H1 (cell line): ENCODE data around the gene CEL. TPM values are rescaled to one million over a fixed set of nuclear protein-coding genes. Genes with fewer than 3 reads are reported as not detected.
A peak's percentile ranks its signal among the peaks of the same experiment; 100 is the strongest.

Source experiments
- CBX5 ChIP-seq: fragments of 300-800, 300-1000 bp; sonication (generic); IDR thresholded peaks from 2 replicates; pipeline ENCODE4 v1.7.1; 2016; ENCODE audit warnings: antibody characterized with exemption, low read length, low read depth
- CHD7 ChIP-seq: fragments of 300-600 bp; sonication (generic); IDR thresholded peaks from 2 replicates; pipeline ENCODE4 v1.7.1; 2012; ENCODE audit warnings: low read length, moderate library complexity, mild to moderate bottlenecking, inconsistent platforms; ENCODE audit not compliant: insufficient replicate concordance
- CREB1 ChIP-seq: IDR thresholded peaks from 2 replicates; pipeline ENCODE4 v1.6.1; 2012; ENCODE audit warnings: inconsistent platforms
- MAFK ChIP-seq: IDR thresholded peaks from 2 replicates; pipeline ENCODE4 v1.6.1; 2012; ENCODE audit warnings: low read depth, mild to moderate bottlenecking, improper control_type of control experiment, low read length
- NANOG ChIP-seq: IDR thresholded peaks from 2 replicates; pipeline ENCODE4 v1.6.1; 2011; ENCODE audit warnings: low read length, low read depth, mild to moderate bottlenecking, inconsistent platforms; ENCODE audit not compliant: insufficient read depth, poor library complexity, severe bottlenecking
- RNF2 ChIP-seq: fragments of 200-900, 300-1000 bp; sonication (generic); IDR thresholded peaks from 2 replicates; pipeline ENCODE4 v1.7.1; 2016; ENCODE audit warnings: borderline replicate concordance, low read depth, mild to moderate bottlenecking, antibody characterized with exemption, low read length; ENCODE audit not compliant: poor library complexity, severe bottlenecking; ENCODE audit errors: missing control alignments
- SIRT6 ChIP-seq: IDR thresholded peaks from one replicate; pipeline ENCODE4 v1.7.1; 2012; ENCODE audit warnings: low read length, inconsistent platforms
- SIX5 ChIP-seq: IDR thresholded peaks from 2 replicates; pipeline ENCODE4 v1.6.1; 2011; ENCODE audit warnings: mild to moderate bottlenecking, low read depth, low read length
- SUZ12 ChIP-seq: fragments of 200-600 bp; sonication (generic); IDR thresholded peaks from 2 replicates; pipeline ENCODE4 v1.6.1; 2012; ENCODE audit warnings: mild to moderate bottlenecking, inconsistent platforms, low read length, moderate library complexity, mixed read lengths
- TAF1 ChIP-seq: IDR thresholded peaks from 2 replicates; pipeline ENCODE4 v1.6.1; 2011; ENCODE audit warnings: mild to moderate bottlenecking, low read depth, low read length
- polyA plus RNA-seq, 7 experiments: library from polyadenylated mRNA; depleted of rRNA in 3 of 7; stranded (reverse) in 5 of 7; unstranded in 2 of 7; fragments of >200 nt in 5 of 7; fragments of 200-250 nt in 2 of 7; gene quantifications; 1 replicate in 5 of 7; 2 replicates in 1 of 7; 4 replicates in 1 of 7; pipeline versions ENCODE4 v1.2.1 to v1.2.3, GENCODE V29; 2011 to 2013; ENCODE audit warnings: missing spikeins in 2 of 7, mixed read lengths in 2 of 7
- total RNA-seq: library from RNA; stranded (reverse); fragmentation: NEBNext Ultra II Directional; extraction: Animal tissue kit (Norgen Biotek cat#: 25700); gene quantifications from 2 replicates; pipeline ENCODE4 v1.2.1, GENCODE V29; 2021

The CEL gene
- total and polyA plus RNA-seq, 2 of the 8 experiments (the other 6 are each of a cell fraction or from before 2014, with no cell fraction given) = 1.8 to 3.4 TPM

GRCh38 chr9:133030317-133031129 is 31.3 kb upstream of the CEL start, which contains the start of gene GTF3C5 (continued):
- no peak for TF ChIP-seq CHD7
- peak; percentile 100 for TF ChIP-seq TAF1
- no peak for TF ChIP-seq SIRT6
- no peak for TF ChIP-seq SUZ12
- TF ChIP-seq SIX5 = peak; percentile 20; the same call in 1 of the 2 replicates
- no peak for TF ChIP-seq MAFK
- no peak for TF ChIP-seq CBX5
- TF ChIP-seq CREB1 = peak; percentile 76
- no peak for TF ChIP-seq RNF2
- TF ChIP-seq NANOG = no peak
